T-helper 1 cell treated with Interleukin-12 subunit alpha and Interleukin-12 subunit beta and Interleukin-4 antibody, amounts not matched to agents 30 ng/mL and 1 ng/mL, for 36 hours (primary cell): ENCODE data around the gene STRAP. TPM values are rescaled to one million over a fixed set of nuclear protein-coding genes. Genes with fewer than 3 reads are reported as not detected.
"Not testable (repeated sequence)": the region's sequence is repeated elsewhere in the genome, so short reads cannot be mapped to it uniquely, and the experiment has no call there.

ENCODE experiments used
- intact Hi-C: fragments of 100-400 bp; cut with micrococcal nuclease; formaldehyde crosslinking; loops from one replicate; pipeline ENCODE4 v1.15.1; 2024
- total RNA-seq: library from RNA; stranded (reverse); gene quantifications from 2 replicates; pipeline ENCODE4 v1.2.3, GENCODE V29; 2022

The STRAP gene
- total RNA-seq, 1 donor from 2014 or later, result 90.8 TPM

GRCh38 chr12:15863984-15864383 lies 18.2 kb upstream of the STRAP start:
- intact Hi-C loops, result no loop called here

- intact Hi-C loops, result no loop called here
Observed at GRCh38 chr12:15868186-15868585, 14.0 kb upstream of the STRAP start.

- intact Hi-C loops, result no loop called here
Observed at GRCh38 chr12:15873556-15873955, 8.6 kb upstream of the STRAP start.

GRCh38 chr12:15874556-15875145 lies 7.5 kb upstream of the STRAP start:
- intact Hi-C loops, result not testable (repeated sequence)

GRCh38 chr12:15875863-15876262 lies 6.3 kb upstream of the STRAP start:
- intact Hi-C loops, result no loop called here

GRCh38 chr12:15879413-15879812 lies 2.8 kb upstream of the STRAP start:
- intact Hi-C loops, result no loop called here

GRCh38 chr12:15880721-15881120 lies 1.5 kb upstream of the STRAP start:
- intact Hi-C loops, result loop anchor here (10.0 kb wide), 1 partner anchor 1496 kb away; no protein-coding TSS in a partner anchor

- intact Hi-C loops, result loop anchor here (1.0 to 10.0 kb wide), 4 partner anchors 9 to 1627 kb away; no protein-coding TSS in a partner anchor
Observed at GRCh38 chr12:15883536-15883935, 1.3 kb downstream of the STRAP start.

GRCh38 chr12:15886372-15887042 lies 4.3 kb downstream of the STRAP start:
- intact Hi-C loops, result loop anchor here (10.0 kb wide), 1 partner anchor 1502 kb away; no protein-coding TSS in a partner anchor

- intact Hi-C loops, result loop anchor here (10.0 kb wide), 1 partner anchor 1502 kb away; no protein-coding TSS in a partner anchor
Observed at GRCh38 chr12:15887043-15887817, 5.0 kb downstream of the STRAP start.

- intact Hi-C loops, result loop anchor here (1.0 kb wide), 1 partner anchor 9 kb away; no protein-coding TSS in a partner anchor
Observed at GRCh38 chr12:15892645-15893259, 10.6 kb downstream of the STRAP start.

- intact Hi-C loops, result no loop called here
Observed at GRCh38 chr12:15893260-15893659, 11.1 kb downstream of the STRAP start.

- intact Hi-C loops, result loop anchor here (5.0 kb wide), 1 partner anchor 110 kb away; the partner anchor contains the start of gene EPS8
Observed at GRCh38 chr12:15896867-15897266, 14.7 kb downstream of the STRAP start.

- intact Hi-C loops, result loop anchor here (5.0 kb wide), 1 partner anchor 110 kb away; the partner anchor contains the start of gene EPS8
Observed at GRCh38 chr12:15897433-15897832, 15.2 kb downstream of the STRAP start.

- intact Hi-C loops, result loop anchor here (1.0 to 5.0 kb wide), 5 partner anchors 12 to 309 kb away; partner anchors contain the start of genes DERA, EPS8 and STRAP
Observed at GRCh38 chr12:15899282-15899870, 17.2 kb downstream of the STRAP start.

- intact Hi-C loops, result no loop called here
Observed at GRCh38 chr12:15904378-15904920, 22.3 kb downstream of the STRAP start.

- intact Hi-C loops, result loop anchor here (5.0 kb wide), 2 partner anchors 123 to 318 kb away; partner anchors contain the start of gene EPS8
Observed at GRCh38 chr12:15910468-15910863, 28.3 kb downstream of the STRAP start.

GRCh38 chr12:15910864-15911721 lies 28.9 kb downstream of the STRAP start, which contains the start of gene DERA:
TSS of gene DERA (plus strand) at chr12:15911332. CDS start at chr12:15911384, 52 bp downstream.
- intact Hi-C loops, result loop anchor here (1.0 to 5.0 kb wide), 5 partner anchors 12 to 377 kb away; partner anchors contain the start of genes EPS8 and STRAP

GRCh38 chr12:15911931-15912330 lies 29.7 kb downstream of the STRAP start:
- intact Hi-C loops, result loop anchor here (1.0 to 5.0 kb wide), 5 partner anchors 13 to 378 kb away; partner anchors contain the start of genes EPS8 and STRAP
